G401 (cell line): ENCODE results near the gene SLC16A12. TPM values are rescaled to one million over a fixed set of nuclear protein-coding genes. Genes with fewer than 3 reads are reported as not detected.

Source experiments
- DNase-seq: peaks from one replicate; pipeline ENCODE4 v3.0.0-alpha.2; 2015; ENCODE audit warnings: low spot score
- in situ Hi-C: cut with HindIII; loops from 2 replicates; pipeline ENCODE4 v1.10.0; 2016; ENCODE audit warnings: low sequenced_read_pairs, mixed read lengths
- total RNA-seq: library from RNA; depleted of rRNA; stranded (reverse); fragments of >200 nt; shearing (Covaris generic); gene quantifications from 2 replicates; pipeline ENCODE4 v1.2.3, GENCODE V29; 2014

Gene SLC16A12
- total RNA-seq, 1 experiment from 2014 or later = not detected

DNA sequence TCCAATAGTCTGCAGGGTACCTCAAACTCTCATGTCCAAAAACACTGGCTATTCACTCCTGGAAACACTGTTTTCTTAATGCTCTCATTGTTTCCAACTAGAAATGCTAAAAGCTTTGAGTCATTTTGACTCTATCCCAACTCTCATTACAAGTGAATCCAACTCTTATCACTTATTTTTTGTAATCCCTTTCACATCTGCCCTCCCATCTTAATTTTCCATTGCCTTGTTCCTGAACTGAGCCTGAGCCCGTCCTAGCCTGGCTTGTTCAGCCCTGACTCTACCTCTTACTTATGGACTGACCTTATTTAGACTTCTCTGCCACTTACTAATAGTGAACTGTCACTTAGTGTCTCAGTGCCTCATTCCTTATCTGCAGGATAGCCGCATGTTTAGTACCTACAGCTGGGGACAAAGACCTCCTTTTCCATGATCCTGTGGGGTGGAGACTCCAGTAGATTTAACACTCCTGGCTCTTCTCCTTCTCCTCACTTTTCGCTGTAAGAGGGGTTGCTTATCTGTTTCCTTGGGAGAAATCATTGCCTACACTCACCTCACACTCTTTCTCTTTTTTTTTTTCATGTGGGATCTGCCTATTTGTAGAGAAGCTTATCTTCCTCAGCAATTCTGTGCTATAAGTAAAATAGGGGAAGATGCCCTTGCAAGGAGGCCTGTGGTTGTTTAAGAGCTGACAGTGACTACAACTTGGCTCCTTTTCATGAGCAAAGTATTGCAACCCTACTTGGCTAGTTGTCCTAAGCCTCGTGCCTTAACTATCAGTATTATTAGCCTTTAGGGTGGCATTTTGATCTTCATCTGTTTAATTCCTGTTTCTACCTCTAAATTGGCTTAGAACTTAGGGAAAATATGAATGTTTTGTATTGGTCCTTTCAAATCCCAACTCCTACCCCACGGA is 56.4 kb downstream of the SLC16A12 start:
- in situ Hi-C loops = no loop called here
- no peak for DNase-seq

- DNase-seq = no peak
- in situ Hi-C loops = no loop called here
Observed at GRCh38 chr10:89478085-89478738, 57.2 kb downstream of the SLC16A12 start.

GRCh38 chr10:89476150-89476549 is 59.2 kb downstream of the SLC16A12 start:
- in situ Hi-C loops = no loop called here
- no peak for DNase-seq

DNA sequence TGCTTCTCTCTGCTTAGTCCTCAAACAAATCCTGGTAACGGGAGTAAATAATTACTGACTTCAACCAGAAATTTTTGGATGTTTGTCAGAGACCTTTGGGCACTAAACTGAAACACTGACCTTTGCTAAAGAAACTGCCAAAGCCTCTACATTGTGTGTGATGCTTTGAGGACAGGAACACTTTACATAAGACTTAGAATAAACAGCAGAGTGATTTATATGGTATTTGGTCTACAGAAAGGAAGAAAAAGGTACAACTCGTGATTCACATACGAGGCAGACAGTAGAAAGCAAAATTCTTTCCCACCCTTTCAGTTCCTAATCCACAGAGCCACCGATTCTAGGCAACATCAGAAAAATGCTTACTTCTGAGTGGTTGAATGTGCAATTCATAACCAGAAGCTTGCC is 59.8 kb downstream of the SLC16A12 start:
- in situ Hi-C loops = no loop called here
- no peak for DNase-seq

- DNase-seq = no peak
- in situ Hi-C loops = no loop called here
Observed at GRCh38 chr10:89475125-89475524, 60.3 kb downstream of the SLC16A12 start.

DNA sequence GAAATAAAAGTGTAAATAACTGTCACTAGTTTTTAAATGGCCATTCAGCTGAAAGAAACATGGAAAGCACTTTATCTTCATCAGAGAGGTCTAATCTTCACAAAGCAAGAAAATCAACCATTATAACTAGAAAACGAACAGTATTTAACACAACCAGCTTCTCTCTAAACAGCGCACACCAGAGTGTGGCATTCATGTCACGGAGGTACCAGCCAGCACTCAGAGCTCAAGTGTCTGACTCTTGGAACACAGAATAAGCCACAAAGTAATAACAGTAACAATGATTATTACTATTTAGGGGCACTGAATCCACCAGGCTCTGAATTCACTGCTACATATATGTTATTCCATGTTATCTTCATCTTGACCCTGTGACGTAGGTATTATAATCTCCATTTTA is 60.9 kb downstream of the SLC16A12 start:
- DNase-seq = no peak
- in situ Hi-C loops = no loop called here

DNA sequence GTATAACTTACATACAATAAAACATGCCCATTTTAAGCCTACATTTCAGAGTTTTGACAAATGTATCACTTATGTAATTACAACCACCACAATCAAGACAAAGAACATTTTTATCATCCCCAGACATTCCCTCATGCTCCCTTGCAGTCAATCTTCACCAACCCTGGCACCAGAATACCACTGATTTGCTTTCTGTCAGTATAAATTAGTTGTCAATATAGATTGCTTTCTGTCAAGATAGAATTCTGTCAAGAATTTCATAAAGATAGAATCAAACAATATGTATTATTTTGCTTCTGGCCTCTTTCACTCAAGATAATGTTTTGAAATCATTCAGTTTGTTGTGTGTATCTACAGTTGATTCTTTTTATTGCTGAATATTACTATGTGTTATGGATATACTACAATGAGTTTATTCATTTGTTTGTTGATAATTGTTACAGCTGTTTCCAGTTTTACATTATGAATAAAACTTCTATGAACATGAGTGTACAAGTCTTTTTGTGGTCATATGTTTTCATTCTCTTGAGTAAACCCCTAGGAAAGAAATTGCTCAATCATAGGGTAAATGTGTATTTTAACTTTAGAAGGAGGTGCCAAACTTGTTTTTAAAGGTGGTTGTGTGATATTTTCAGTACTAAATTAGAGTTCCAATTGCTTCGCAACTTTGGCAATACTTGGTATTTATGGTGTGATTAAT is 64.1 kb downstream of the SLC16A12 start:
- in situ Hi-C loops = no loop called here

DNA sequence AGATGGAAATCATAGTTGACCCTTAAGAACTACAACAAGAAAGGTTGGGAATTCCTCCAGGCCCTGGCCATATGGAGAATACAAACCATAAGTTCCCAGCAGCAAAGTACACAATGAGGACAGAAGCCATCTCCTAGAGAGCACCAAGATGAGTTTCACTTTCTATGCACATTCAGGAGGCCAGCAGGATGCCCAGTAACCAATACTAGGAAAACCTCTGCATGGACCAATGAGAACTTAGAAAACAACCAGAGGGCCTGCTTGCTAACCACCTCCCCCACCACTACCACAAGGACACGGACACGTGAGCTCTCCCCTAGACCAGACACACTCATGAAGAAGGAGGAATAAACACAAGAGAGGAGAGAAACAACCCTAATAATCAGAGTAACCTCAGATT is 64.8 kb downstream of the SLC16A12 start:
- in situ Hi-C loops = no loop called here
- DNase-seq = no peak

More for the DNA sequence above, 64.1 kb downstream of the SLC16A12 start:
- no peak for DNase-seq

- DNase-seq = no peak
- in situ Hi-C loops = no loop called here
Observed at GRCh38 chr10:89469517-89469916, 65.9 kb downstream of the SLC16A12 start.

GRCh38 chr10:89468191-89468965 is 67.0 kb downstream of the SLC16A12 start:
- in situ Hi-C loops = no loop called here
- DNase-seq = no peak

- DNase-seq = no peak
- in situ Hi-C loops = no loop called here
Observed at GRCh38 chr10:89466599-89467035, 68.8 kb downstream of the SLC16A12 start.

GRCh38 chr10:89465196-89465595 is 70.2 kb downstream of the SLC16A12 start:
- no peak for DNase-seq
- in situ Hi-C loops = no loop called here

- in situ Hi-C loops = no loop called here
- no peak for DNase-seq
Observed at GRCh38 chr10:89463846-89464537, 71.4 kb downstream of the SLC16A12 start.

DNA sequence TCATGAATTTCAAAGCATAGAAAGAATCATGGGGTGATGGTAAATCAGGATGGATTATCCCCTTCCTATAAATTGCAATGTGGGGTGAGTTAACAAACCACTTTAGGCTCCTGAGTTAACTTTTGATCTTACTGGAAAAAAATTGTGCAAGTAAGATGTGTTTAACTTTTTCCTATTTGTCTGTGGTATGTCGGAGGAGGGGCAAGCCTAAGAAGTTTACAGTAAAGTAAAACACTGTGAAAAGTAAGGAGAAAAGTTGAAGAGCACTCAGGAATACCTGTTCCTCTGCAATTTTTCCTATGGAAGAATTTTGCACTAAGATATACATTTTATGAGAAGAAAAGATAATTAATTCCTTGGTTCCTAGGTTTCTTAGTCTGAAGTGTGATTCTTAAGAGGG is 76.6 kb downstream of the SLC16A12 start:
- in situ Hi-C loops = no loop called here
- DNase-seq = no peak

DNA sequence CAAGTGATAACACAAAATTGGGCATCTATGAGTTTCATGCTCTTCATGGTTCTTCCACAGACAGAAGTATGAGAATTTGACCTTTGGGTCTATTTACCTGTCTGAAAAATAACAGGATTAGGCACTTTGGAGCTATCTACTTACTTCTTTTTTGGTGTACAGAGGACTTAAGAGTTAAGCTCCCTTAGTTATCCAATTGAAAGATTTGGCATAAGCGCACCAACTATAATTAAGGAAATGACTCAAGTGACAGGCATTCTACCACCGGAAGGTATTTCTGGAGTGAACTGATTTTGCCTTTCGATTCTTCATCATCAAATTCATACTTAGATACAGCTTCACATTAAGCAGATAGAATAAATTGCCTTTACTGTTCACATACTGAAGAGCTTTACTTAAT is 77.1 kb downstream of the SLC16A12 start:
- DNase-seq = no peak
- in situ Hi-C loops = no loop called here

GRCh38 chr10:89454561-89455347 is 80.6 kb downstream of the SLC16A12 start:
- in situ Hi-C loops = no loop called here
- no peak for DNase-seq

DNA sequence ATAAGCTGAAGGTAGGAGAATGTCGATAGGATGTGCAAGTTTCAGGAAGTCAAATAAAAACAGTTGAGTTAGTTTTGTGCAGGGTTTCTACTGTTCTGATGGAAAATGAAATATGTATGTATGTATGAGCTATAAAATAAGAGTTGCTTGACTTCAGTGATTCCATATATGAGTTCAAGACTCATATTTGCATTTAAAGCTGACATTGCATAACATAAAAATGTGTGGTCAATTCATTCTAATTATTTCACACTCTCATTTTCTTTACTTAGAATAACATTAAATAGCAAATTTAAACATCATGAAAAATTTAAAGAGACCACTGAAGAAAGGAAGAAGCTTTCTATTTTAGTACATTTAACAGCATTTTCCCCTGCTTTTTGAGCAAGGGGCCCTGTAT is 83.2 kb downstream of the SLC16A12 start:
- in situ Hi-C loops = no loop called here
- DNase-seq = no peak

DNA sequence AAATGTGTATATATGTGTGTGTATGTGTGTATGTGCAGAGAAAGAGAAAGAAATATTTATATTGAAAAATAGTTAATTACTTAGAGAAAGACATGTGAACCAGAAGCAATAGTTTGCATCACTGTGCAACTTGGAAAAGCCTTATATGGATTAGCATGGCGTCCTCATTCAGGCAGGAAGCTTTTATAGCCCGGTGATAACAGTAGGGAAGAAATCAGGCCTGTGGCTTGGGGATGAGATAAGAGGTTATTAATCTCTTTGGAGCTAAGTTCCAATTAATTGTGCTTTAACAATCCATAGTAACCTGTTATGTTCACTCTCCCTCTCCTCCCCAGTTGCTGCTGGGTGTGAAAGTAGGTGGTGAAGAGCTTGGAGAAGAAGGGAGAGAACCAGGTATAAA is 84.5 kb downstream of the SLC16A12 start:
- in situ Hi-C loops = no loop called here
- DNase-seq = no peak
